OCI-LY7 (cell line): ENCODE results near the gene CRYL1. TPM values are rescaled to one million over a fixed set of nuclear protein-coding genes. Genes with fewer than 3 reads are reported as not detected.

Experiments
- BruUV-seq: library from RNA; stranded (reverse); fragments of 400-500 nt; replicated peaks from 2 replicates; lab custom pipeline; 2021; lab: Mats Ljungman, UMichigan
- CTCF ChIA-PET: fragments of 300-600 bp; sonication (Branson Sonifier 250); formaldehyde crosslinking; loops from one replicate; lab custom pipeline; 2022; ENCODE audit warnings: antibody characterized with exemption; ENCODE audit not compliant: unreplicated experiment; lab: Charles Lee
- POLR2A ChIA-PET: fragments of 300-600 bp; sonication (Branson Sonifier 250); formaldehyde crosslinking; loops from one replicate; lab custom pipeline; 2022; ENCODE audit warnings: antibody characterized with exemption; lab: Charles Lee
- DNase-seq: peaks from one replicate; pipeline ENCODE4 v3.0.0-alpha.2; 2015; ENCODE audit warnings: low spot score
- H2AFZ ChIP-seq: fragments of 200-600 bp; sonication (generic), shearing (Covaris generic); 2 replicates; pipeline ENCODE4 v1.6.1; 2014; ENCODE audit warnings: mild to moderate bottlenecking, antibody characterized with exemption, low read length, moderate library complexity
- H3K27ac ChIP-seq: fragments of 200-600 bp; sonication (generic); 2 replicates; pipeline ENCODE4 v1.5.1; 2014; ENCODE audit warnings: mixed run types, low read depth, mild to moderate bottlenecking, moderate library complexity, low read length, inconsistent platforms; ENCODE audit not compliant: poor library complexity, severe bottlenecking
- H3K36me3 ChIP-seq: fragments of 200-600 bp; sonication (generic); 2 replicates; pipeline ENCODE4 v1.6.1; 2014; ENCODE audit warnings: mild to moderate bottlenecking, antibody characterized with exemption, low read length, moderate library complexity, mixed read lengths; ENCODE audit not compliant: insufficient read depth
- H3K4me1 ChIP-seq: fragments of 200-600 bp; sonication (generic); 2 replicates; pipeline ENCODE4 v1.5.1; 2014; ENCODE audit warnings: mild to moderate bottlenecking, low read length; ENCODE audit not compliant: insufficient read depth, poor library complexity, severe bottlenecking
- H3K4me2 ChIP-seq: fragments of 200-600 bp; sonication (generic); 2 replicates; pipeline ENCODE4 v1.6.1; 2014; ENCODE audit warnings: mild to moderate bottlenecking, low read length
- H3K4me3 ChIP-seq: fragments of 200-600 bp; sonication (generic); 2 replicates; pipeline ENCODE4 v1.5.1; 2014; ENCODE audit warnings: mild to moderate bottlenecking, low read depth, low read length; ENCODE audit not compliant: poor library complexity, severe bottlenecking
- H3K79me2 ChIP-seq: fragments of 200-600 bp; sonication (generic); 2 replicates; pipeline ENCODE4 v1.6.1; 2016; ENCODE audit warnings: low read depth, mild to moderate bottlenecking, low read length, moderate library complexity, mixed read lengths; ENCODE audit not compliant: insufficient read depth
- H3K9me2 ChIP-seq: fragments of 200-600 bp; sonication (generic); 2 replicates; pipeline ENCODE4 v1.6.1; 2016; ENCODE audit warnings: mild to moderate bottlenecking, low read length, mixed read lengths; ENCODE audit not compliant: insufficient read depth
- H3K9me3 ChIP-seq: fragments of 200-600 bp; sonication (generic); 2 replicates; pipeline ENCODE4 v1.6.1; 2014; ENCODE audit warnings: mild to moderate bottlenecking, mixed run types, low read length, mixed read lengths
- H4K20me1 ChIP-seq: fragments of 200-600 bp; sonication (generic); 2 replicates; pipeline ENCODE4 v1.6.1; 2014; ENCODE audit warnings: mild to moderate bottlenecking, antibody characterized with exemption, low read length, moderate library complexity, mixed read lengths; ENCODE audit not compliant: insufficient read depth
- CTCF ChIP-seq: fragments of 200-600 bp; sonication (generic); conservative IDR thresholded peaks from 2 replicates; pipeline ENCODE4 v1.5.1; 2014; ENCODE audit warnings: mild to moderate bottlenecking, antibody characterized with exemption, low read length, moderate library complexity, mixed read lengths
- EZH2phosphoT487 ChIP-seq: fragments of 200-600 bp; sonication (generic); IDR thresholded peaks from 2 replicates; pipeline ENCODE4 v1.6.1; 2018; ENCODE audit warnings: low read depth, borderline replicate concordance, mild to moderate bottlenecking, mixed run types, antibody characterized with exemption, low read length, moderate library complexity, mixed read lengths
- intact Hi-C: fragments of 100-400 bp; cut with micrococcal nuclease; formaldehyde crosslinking; loops from one replicate; pipeline ENCODE4 v1.10.0; 2022; ENCODE audit not compliant: unreplicated experiment
- total RNA-seq, 2 experiments: library from RNA; depleted of rRNA in 1 of 2; stranded (reverse); fragments of >200 nt in 1 of 2; shearing (Covaris generic) in 1 of 2; gene quantifications; 2 replicates each; pipeline ENCODE4 v1.2.3, GENCODE V29; 2014 to 2022

Gene CRYL1
- total RNA-seq, 2 experiments from 2014 or later: not detected

- ChIA-PET POLR2A (no interaction called here), CTCF (no interaction called here)
- Histone ChIP-seq H3K4me1 (no peaks in the 10 kb centered on the region), H3K9me2 (no peaks in the 10 kb centered on the region), H3K4me3 (no peak overlapping the region), H3K36me3 (no peaks in the 10 kb centered on the region), H2AFZ (no peak overlapping the region), H3K9me3 (no peaks in the 10 kb centered on the region), H3K79me2 (no peaks in the 10 kb centered on the region), H3K27ac (no peak overlapping the region), H3K4me2 (no peak overlapping the region), H4K20me1 (no peaks in the 10 kb centered on the region)
- TF ChIP-seq EZH2phosphoT487 (no peak), CTCF (no peak)
- no peak for DNase-seq
- intact Hi-C loops: no loop called here
- no TSS peak for BruUV-seq
These were observed 7.0 kb downstream of the CRYL1 start for GRCh38 chr13:20518660-20519100.

GRCh38 chr13:20514866-20515265 lies 10.8 kb downstream of the CRYL1 start:
- Histone ChIP-seq H3K27ac (no peak overlapping the region), H3K4me2 (no peak overlapping the region), H3K4me1 (no peaks in the 10 kb centered on the region), H3K9me3 (no peaks in the 10 kb centered on the region), H3K9me2 (no peaks in the 10 kb centered on the region), H2AFZ (no peak overlapping the region), H3K36me3 (no peaks in the 10 kb centered on the region), H3K79me2 (no peaks in the 10 kb centered on the region), H3K4me3 (no peak overlapping the region), H4K20me1 (no peaks in the 10 kb centered on the region)
- intact Hi-C loops: no loop called here
- no peak for DNase-seq
- ChIA-PET CTCF (no interaction called here), POLR2A (interaction anchor here (0.6 to 0.7 kb wide), 2 partner anchors 14 to 361 kb away, joined by 3 to 4 read pairs; no protein-coding TSS in a partner anchor)
- BruUV-seq: no TSS peak
- no peak for TF ChIP-seq EZH2phosphoT487
- TF ChIP-seq CTCF: no peak

- CTCF ChIA-PET: no interaction called here
These were observed 12.1 kb downstream of the CRYL1 start for GRCh38 chr13:20513466-20513995.

More at GRCh38 chr13:20513466-20513995, 12.1 kb downstream of the CRYL1 start:
- DNase-seq: no peak
- Histone ChIP-seq H3K9me3 (no peaks in the 10 kb centered on the region), H3K9me2 (no peaks in the 10 kb centered on the region), H3K36me3 (no peaks in the 10 kb centered on the region), H3K4me1 (no peaks in the 10 kb centered on the region), H2AFZ (no peak overlapping the region), H3K4me2 (no peak overlapping the region), H3K4me3 (no peak overlapping the region), H3K27ac (no peak overlapping the region), H4K20me1 (no peaks in the 10 kb centered on the region), H3K79me2 (no peaks in the 10 kb centered on the region)
- intact Hi-C loops: no loop called here
- POLR2A ChIA-PET: interaction anchor here (0.7 kb wide), 1 partner anchor 85 kb away, joined by 4 read pairs; no protein-coding TSS in a partner anchor
- TF ChIP-seq EZH2phosphoT487: no peak
- no peak for TF ChIP-seq CTCF
- BruUV-seq: no TSS peak
